ENCODE results near the gene SHLD2.
"Not testable (repeated sequence)": the region's sequence is repeated elsewhere in the genome, so short reads cannot be mapped to it uniquely, and the experiment has no call there.

GRCh38 chr10:87076421-87076820, 18.6 kb upstream of the SHLD2 start:
- not testable (repeated sequence) for TF ChIP-seq POLR2A (IDR thresholded peaks at IDR 0.05; ENCODE audit: low read depth, low read length); HDAC2 (IDR thresholded peaks at IDR 0.05); SRF (IDR thresholded peaks at IDR 0.05; ENCODE audit: low read depth in 2 of 2, low read length in 2 of 2); JUNB (IDR thresholded peaks at IDR 0.05); CHD4 (IDR thresholded peaks at IDR 0.05); CREB1 (IDR thresholded peaks at IDR 0.05; ENCODE audit: low read depth); MEF2A (IDR thresholded peaks at IDR 0.05; ENCODE audit: insufficient read depth, low read depth, low read length); SIX5 (IDR thresholded peaks at IDR 0.05; ENCODE audit: low read depth, low read length, severe bottlenecking); CBX3 (IDR thresholded peaks at IDR 0.05; ENCODE audit: borderline replicate concordance, low read depth); SP1 (IDR thresholded peaks at IDR 0.05; ENCODE audit: low read depth, low read length); BCL3 (IDR thresholded peaks at IDR 0.05; ENCODE audit: borderline replicate concordance, insufficient read depth, low read depth, low read length, poor library complexity, severe bottlenecking); STAT3 (IDR thresholded peaks at IDR 0.05; ENCODE audit: low read depth, low read length)

Measured in GM12878 (cell line).